HFF-Myc (cell line): ENCODE results near the gene SMARCD1.

ENCODE experiments used
- DNase-seq: peaks from one replicate; pipeline ENCODE4 v3.0.0-alpha.2; 2011; ENCODE audit warnings: low read depth; ENCODE audit errors: extremely low read depth
- H3K4me3 ChIP-seq: replicated peaks from 2 replicates; pipeline ENCODE4 v1.5.1; 2011; ENCODE audit warnings: low read depth, mild to moderate bottlenecking, control low read depth, low read length
- CTCF ChIP-seq: IDR thresholded peaks from 2 replicates; pipeline ENCODE4 v1.5.1; 2012; ENCODE audit warnings: mild to moderate bottlenecking, low read depth, low read length, control low read depth; ENCODE audit errors: missing control alignments

SMARCD1 gene

DNA sequence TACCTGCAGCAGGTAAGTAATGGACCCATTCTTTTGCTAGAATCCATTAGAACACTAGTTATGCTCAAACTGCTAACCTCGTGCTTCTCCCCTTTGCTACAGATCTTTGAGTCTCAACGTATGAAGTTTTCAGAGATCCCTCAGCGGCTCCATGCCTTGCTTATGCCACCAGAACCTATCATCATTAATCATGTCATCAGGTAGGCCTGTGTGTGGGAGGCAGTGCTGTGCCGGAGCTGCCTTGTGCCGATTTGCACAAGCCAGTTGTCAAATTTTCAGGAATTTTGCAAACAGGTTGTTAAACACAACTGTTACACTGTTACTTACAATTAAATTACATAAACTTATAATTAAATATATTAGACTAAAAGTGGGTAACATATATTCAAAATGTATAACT is 5.2 kb downstream of the SMARCD1 start:
- DNase-seq: no peak
- TF ChIP-seq CTCF: no peak
- H3K4me3 ChIP-seq: no peak overlapping the region

- no peak for DNase-seq
- H3K4me3 ChIP-seq: no peak overlapping the region
- TF ChIP-seq CTCF: no peak
These were observed 12.8 kb downstream of the SMARCD1 start for GRCh38 chr12:50097952-50098351.

DNA sequence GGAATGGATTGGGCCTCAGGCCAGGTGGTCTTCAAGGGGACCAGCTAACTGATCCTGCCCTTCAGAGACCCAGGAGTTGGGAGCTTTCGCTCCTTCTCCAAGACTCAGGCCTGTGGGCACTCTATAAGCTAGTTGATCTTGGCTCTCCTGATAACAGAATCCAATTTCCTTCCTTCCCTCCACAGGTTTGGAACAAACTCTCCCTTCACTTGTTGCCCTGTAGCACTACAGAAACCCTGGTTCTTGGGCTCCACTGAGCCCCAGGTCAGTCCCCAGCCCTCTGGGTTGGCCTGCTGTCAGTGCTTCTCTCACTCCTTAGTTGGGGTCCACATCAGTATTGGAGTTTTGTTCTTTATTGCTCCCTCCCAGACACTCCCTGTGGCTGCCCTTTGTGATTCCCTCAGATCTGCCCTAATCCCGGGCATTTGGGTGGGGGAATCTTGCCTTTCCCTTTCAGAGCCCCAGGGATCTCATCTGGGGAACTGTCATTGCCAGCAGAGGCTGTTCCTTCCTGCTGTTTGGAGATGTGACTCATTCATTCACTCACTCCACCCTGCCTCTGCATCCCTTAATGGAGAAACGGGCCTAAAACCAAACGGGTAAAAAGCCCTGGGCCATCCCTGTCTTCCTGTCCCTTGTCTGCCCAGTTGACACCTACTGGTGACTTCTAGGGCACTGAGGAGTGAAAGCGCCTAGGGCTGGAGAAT is 14.3 kb downstream of the SMARCD1 start:
- no peak for TF ChIP-seq CTCF
- DNase-seq: no peak
- H3K4me3 ChIP-seq: no peak overlapping the region

DNA sequence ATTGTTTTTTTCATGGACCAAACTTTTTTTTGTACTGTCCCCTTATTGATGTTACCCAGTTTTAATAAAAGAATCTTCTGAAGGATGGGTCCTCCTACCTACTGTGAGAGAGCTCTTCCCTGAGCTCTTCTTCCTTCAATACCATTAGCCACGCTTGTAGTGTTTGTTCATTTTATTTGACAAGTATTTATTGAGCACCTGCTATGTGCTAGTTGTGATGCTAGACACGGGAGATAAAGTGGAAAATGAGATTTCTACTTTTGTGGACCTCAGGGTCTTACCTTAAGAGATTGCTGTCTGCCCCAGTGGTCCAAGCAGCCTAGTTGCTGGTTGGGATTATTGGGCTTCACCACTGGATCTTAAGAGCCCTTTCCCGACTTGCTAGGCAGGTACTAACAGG is 15.4 kb downstream of the SMARCD1 start:
- DNase-seq: no peak
- no peak for TF ChIP-seq CTCF

GRCh38 chr12:50101663-50102062 is 16.5 kb downstream of the SMARCD1 start:
- DNase-seq: no peak
- H3K4me3 ChIP-seq: no peak overlapping the region
- peak; percentile 54 for TF ChIP-seq CTCF

More for the DNA sequence above, 15.4 kb downstream of the SMARCD1 start:
- H3K4me3 ChIP-seq: no peak overlapping the region

DNA sequence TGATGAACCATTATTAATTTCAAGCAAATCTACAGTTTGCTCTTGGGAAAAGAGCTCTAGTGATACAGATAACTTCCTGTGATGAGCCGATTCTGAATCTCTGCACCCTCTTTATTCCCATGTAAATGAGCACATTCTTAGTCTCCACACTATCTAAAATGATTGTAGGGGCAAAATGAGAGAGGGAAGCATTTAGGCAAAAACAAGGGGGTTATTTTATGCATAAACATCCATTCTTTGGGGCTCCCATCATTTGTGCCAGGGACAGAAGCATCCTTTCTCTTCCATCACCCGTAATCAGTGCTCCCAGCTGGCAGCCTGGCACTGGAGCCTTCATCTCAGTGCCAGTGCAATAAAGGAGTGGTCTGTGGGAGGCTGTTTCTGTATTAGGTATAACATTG is 17.0 kb downstream of the SMARCD1 start:
- TF ChIP-seq CTCF: no peak
- no peak for DNase-seq

More for the DNA sequence above, 17.0 kb downstream of the SMARCD1 start:
- no peak overlapping the region for H3K4me3 ChIP-seq
